HG03565 (cell line): ENCODE measurements around the gene OSMR.

Experiments
- ATAC-seq: cut with Tn5 transposase; IDR thresholded peaks from one replicate; pipeline ENCODE4 v1.9.1; 2021; ENCODE audit warnings: mild to moderate bottlenecking, moderate library complexity; ENCODE audit not compliant: unreplicated experiment

The OSMR gene

GRCh38 chr5:38925154-38925925 is 79.5 kb downstream of the OSMR start:
- ATAC-seq = no peak

GRCh38 chr5:38926121-38926520 is 80.3 kb downstream of the OSMR start:
- no peak for ATAC-seq

- no peak for ATAC-seq
Measured at GRCh38 chr5:38927470-38927869, 81.7 kb downstream of the OSMR start.

DNA sequence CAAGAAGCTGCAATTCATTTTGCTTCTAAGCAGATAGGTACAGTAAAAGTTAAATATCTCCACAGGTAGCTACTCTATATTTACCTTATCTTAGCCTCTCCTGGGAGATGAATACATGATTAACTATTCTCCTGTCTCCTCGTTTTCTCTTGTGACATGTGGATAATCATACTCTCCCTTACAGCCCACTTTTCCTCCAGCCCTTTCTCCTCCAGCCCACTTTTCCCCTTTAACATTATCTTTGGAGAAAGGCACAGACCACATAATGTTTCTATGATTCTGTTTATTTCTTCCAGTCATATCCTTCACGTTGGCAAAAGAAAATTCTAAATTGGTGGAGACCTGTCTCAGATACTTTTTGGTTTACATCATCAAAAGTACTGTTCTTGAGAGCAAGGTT is 84.0 kb downstream of the OSMR start:
- no peak for ATAC-seq

DNA sequence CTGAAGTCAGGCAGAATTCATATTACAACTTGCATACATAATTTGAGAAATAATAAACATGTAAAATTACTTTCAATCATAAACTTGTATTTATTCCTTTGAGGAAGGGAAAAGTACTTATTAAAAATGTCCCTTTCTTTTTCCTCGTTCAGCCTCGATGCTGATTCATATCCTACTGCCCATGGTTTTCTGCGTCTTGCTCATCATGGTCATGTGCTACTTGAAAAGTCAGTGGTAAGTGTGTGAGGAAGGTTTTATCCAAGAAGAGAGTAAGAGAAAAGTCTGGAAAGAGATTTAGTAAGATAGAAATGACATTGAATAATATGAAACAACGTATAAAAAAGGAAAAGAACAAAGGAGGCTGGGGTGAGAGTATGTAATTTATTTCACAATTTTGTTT is 85.9 kb downstream of the OSMR start:
- ATAC-seq = no peak

DNA sequence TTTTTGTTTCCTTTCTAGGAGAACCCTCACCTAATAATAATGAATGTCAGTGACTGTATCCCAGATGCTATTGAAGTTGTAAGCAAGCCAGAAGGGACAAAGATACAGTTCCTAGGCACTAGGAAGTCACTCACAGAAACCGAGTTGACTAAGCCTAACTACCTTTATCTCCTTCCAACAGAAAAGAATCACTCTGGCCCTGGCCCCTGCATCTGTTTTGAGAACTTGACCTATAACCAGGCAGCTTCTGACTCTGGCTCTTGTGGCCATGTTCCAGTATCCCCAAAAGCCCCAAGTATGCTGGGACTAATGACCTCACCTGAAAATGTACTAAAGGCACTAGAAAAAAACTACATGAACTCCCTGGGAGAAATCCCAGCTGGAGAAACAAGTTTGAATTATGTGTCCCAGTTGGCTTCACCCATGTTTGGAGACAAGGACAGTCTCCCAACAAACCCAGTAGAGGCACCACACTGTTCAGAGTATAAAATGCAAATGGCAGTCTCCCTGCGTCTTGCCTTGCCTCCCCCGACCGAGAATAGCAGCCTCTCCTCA is 87.1 kb downstream of the OSMR start:
- ATAC-seq = no peak

DNA sequence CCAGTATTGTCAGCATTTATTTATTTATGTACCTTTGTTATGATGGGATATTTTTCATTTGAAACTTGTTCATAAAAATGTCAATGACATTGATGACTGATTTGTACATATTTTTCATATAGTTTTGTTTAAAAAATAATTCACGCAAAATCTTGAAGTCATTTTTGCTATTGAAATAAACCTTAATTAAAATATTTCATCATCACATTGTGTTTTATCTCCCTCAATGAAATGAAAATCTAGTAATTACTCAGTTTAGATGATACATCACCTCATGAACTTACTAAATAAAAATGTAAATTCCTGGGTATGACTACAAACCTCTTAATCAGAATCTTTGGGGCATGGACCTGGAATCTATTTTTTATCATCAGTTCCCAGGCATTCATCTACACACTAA is 89.6 kb downstream of the OSMR start:
- ATAC-seq = no peak

- ATAC-seq = no peak
Measured at GRCh38 chr5:38936269-38936668, 90.5 kb downstream of the OSMR start.

DNA sequence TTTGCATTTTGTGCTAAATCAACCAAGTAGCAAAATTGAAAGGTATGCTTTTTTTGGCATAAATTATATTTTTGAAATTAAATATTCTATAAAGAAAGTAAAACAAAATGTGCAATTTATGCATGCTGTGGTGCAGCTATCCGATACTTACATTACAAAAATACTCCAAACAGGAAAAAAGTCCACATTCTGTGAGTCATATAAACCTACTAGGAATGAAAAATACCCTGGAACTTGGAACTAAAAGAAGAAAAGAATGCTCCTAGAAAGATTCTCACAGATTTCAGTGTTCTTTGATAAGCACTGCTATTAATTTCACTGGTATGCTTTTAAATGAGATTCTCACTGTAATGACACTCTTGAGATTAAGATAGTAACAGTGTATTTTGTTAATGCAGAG is 92.6 kb downstream of the OSMR start:
- no peak for ATAC-seq

DNA sequence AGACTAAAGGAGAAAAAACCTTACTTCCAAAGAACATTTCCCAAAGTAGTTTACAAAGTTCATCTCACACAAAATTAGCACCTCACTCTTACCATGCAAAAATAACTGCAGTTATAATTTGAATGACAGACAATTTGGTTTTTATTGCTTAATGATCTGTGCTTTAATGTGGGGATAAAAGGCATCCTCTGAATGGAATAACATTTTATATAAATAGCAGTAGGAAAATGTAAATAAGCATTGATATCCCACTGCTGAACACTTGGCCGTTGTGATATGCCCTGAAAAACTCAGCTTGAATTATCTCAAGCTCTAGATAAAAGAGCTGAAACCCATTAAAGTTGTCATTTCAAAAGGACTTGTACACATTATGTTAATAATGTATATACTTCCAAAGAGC is 93.2 kb downstream of the OSMR start:
- no peak for ATAC-seq

GRCh38 chr5:38940230-38940858 is 94.5 kb downstream of the OSMR start:
- ATAC-seq = no peak

- ATAC-seq = no peak
Measured at GRCh38 chr5:38941912-38942311, 96.1 kb downstream of the OSMR start.

DNA sequence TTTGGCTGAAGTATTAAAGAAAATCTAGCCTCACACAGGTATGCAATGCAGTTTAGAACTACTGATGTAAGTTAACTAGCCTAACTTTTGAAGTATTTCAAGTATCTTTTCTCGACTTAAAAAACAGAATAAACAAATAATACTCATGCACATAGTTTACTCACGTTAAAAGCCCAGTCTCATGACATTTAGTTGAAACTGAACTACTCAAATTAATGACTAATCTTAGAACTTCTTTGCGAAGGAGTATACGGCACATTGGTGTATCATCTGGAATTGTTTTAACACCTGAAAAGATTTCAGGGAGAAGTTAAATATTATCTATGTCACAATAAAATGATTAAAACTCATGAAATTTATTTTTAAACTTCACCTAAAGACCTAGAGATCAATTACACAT is 98.5 kb downstream of the OSMR start:
- no peak for ATAC-seq

- ATAC-seq = no peak
Measured at GRCh38 chr5:38948501-38948900, 102.7 kb downstream of the OSMR start.

DNA sequence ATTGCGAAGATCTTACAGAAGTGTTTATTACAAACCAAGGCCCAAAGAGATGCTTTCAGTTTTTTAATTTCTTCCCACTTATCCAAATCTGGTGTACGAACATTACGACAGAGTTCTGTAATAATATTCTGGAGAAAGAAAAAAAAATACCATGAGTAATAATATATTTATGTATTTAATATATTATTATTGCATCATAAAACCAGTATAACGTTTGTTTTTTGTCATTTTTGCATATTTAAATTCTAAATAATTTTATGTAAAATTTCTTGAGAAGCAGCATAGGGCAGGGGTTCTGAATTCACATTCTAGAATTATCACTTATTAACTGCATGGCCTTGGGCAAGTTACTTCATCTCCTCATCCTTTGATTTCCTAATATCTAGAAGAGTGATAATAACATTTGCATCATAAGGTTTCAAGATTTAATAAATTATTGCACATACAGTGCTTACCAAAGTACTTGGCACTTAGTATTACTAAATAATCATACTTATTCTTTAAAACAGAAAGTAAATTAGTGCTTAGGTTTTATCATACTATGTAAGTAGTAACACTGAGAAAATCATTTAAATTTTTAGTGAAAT is 107.7 kb downstream of the OSMR start:
- no peak for ATAC-seq

DNA sequence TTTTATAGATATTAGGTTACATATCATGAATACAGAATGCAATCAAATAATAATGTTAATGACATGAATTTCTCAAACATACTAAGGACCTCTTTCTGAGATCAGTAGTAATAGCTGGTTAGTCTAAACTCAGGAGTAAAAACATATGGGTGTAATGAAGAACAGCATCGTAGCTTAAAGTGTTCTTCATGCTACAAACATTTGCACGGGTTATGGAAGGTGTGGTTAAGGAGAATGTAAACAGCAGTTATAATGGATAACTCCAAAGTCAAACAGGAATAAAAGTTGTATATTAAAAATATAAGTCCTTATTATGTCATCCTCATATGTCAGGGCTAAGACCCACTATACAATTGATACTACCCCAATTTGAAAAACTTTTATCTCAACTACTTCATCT is 115.9 kb downstream of the OSMR start:
- ATAC-seq = no peak

DNA sequence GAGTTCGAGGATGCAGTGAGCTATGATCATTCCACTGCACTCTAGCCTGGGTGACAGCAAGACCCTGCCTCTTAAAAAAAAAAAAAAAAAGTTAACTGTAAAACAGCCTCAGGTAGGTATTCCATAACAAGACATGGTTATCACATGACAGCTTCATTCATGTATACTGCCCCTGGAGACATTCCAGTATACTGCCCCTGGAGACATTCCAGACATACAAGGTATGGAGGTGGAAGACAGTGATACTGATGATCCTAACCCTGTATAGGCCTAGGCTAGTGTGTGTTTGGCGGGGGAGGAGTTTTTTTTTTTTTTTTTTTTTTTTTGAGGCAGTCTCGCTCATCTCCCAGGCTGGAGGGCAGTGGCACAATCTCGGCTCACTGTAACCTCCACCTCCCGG is 122.9 kb downstream of the OSMR start:
- ATAC-seq = no peak

DNA sequence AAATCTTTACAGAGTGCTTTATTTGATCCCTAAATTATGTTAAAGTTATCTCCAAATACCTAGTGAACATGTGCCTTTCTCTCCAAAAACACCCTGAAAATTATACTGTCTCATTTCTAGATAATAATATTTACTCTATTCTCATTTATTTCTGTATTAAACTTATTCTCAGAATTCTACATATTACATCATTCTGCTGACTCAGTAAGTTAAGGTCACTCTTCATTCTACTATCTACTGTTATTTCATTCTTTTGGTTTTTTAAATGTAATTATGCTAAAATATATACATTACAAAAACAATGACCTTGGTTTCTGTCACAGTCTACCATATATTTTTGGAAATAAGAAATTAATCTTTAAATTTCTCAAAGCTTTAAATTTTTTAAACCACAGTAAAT is 132.2 kb downstream of the OSMR start:
- no peak for ATAC-seq

DNA sequence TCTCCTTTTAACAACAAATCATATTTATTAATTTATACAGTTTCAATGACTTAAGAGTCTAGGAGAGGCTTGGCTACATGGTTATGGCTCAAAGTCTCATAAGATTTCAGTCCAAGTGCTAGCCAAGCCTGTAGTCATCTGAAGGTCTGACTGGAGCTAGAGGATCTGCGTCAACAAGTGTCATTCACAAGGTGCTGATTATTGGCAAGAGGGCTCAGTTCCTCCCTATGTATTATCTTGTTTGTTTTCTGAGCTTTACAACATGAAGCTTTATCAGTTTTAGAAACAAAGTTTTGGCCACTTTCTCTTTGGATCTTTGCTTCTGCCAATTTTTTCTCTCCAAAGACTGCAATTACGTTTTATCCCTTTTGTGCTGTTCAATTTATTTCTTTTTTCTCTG is 133.7 kb downstream of the OSMR start:
- no peak for ATAC-seq
